Stimulated activated naive CD8-positive, alpha-beta T cell treated with anti-CD3 and anti-CD28 coated beads, Interleukin-15, Interleukin-2, amounts not matched to agents 100 ng/mL and 50 ng/mL, for 24 hours (primary cell): Measurements from ENCODE around the gene BLTP3B.
"Not testable (repeated sequence)": the region's sequence is repeated elsewhere in the genome, so short reads cannot be mapped to it uniquely, and the experiment has no call there.

Experiments
- H3K27ac Mint-ChIP-seq: one replicate; pipeline ENCODE4 v1.8.0; 2021; ENCODE audit warnings: mild to moderate bottlenecking, mixed read lengths
- H3K27me3 Mint-ChIP-seq: one replicate; pipeline ENCODE4 v1.8.0; 2021; ENCODE audit warnings: mixed read lengths
- H3K36me3 Mint-ChIP-seq: one replicate; pipeline ENCODE4 v1.8.0; 2021; ENCODE audit warnings: low read depth, mixed read lengths
- H3K4me1 Mint-ChIP-seq: one replicate; pipeline ENCODE4 v1.8.0; 2021; ENCODE audit warnings: low read depth, mixed read lengths
- H3K4me3 Mint-ChIP-seq: one replicate; pipeline ENCODE4 v1.8.0; 2021; ENCODE audit warnings: mild to moderate bottlenecking, mixed read lengths
- H3K9me3 Mint-ChIP-seq: one replicate; pipeline ENCODE4 v1.8.0; 2021; ENCODE audit warnings: mixed read lengths

The BLTP3B gene, protein sequence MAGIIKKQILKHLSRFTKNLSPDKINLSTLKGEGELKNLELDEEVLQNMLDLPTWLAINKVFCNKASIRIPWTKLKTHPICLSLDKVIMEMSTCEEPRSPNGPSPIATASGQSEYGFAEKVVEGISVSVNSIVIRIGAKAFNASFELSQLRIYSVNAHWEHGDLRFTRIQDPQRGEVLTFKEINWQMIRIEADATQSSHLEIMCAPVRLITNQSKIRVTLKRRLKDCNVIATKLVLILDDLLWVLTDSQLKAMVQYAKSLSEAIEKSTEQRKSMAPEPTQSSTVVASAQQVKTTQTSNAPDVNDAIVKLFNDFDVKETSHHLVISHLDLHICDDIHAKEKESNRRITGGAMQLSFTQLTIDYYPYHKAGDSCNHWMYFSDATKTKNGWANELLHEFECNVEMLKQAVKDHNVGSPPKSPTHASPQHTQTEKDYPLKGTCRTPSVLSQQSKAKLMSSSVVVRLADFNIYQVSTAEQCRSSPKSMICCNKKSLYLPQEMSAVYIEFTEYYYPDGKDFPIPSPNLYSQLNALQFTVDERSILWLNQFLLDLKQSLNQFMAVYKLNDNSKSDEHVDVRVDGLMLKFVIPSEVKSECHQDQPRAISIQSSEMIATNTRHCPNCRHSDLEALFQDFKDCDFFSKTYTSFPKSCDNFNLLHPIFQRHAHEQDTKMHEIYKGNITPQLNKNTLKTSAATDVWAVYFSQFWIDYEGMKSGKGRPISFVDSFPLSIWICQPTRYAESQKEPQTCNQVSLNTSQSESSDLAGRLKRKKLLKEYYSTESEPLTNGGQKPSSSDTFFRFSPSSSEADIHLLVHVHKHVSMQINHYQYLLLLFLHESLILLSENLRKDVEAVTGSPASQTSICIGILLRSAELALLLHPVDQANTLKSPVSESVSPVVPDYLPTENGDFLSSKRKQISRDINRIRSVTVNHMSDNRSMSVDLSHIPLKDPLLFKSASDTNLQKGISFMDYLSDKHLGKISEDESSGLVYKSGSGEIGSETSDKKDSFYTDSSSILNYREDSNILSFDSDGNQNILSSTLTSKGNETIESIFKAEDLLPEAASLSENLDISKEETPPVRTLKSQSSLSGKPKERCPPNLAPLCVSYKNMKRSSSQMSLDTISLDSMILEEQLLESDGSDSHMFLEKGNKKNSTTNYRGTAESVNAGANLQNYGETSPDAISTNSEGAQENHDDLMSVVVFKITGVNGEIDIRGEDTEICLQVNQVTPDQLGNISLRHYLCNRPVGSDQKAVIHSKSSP (N-terminal part only)

DNA sequence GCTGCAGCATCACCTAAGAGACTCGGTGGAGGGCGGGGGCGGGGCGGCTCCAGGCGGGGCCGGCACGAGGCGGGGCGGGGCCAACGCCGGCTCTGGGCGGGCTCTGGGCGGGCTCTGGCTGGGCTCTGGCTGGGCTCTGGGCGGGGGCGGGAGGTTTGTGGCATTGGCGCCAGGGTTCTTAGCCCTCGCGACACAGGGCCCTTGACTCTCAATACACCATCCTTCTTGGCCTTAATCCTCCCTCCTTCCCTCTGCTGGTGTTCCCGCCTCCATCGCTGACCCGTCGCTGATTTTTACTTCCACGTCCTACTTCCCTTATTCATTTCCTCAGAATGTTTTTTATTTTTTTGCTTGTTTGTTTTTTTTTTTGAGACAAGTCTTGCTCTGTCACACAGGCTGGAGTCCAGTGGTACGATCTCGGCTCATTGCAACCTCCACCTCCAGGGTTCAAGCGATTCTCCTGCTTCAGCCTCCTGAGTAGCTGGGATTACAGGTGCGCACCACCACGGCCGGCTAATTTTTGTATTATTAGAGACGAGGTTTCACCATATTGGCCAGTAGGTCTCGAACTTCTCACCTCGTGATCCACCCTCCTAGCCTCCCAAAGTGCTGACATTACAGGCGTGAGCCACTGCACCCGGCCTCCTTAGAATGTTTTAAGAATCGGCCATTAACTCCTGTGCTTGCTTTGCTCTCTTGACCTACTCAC, at the start of gene BLTP3B:
Gene BLTP3B (minus strand): TSS at position 24 of the 709 bp plus-strand sequence. CDS start 239 bp downstream, outside the sequence.
- Mint-ChIP-seq H3K9me3 (no peaks in the 10 kb centered on the region), H3K4me3 (peak within 1 kb of the TSS; percentile 97), H3K36me3 (peaks cover 20% of the 10 kb centered on the region), H3K4me1 (peaks cover 42% of the 10 kb centered on the region), H3K27ac (peak within 1 kb of the TSS; percentile 100), H3K27me3 (no peaks in the 10 kb centered on the region)

- no peaks in the 10 kb centered on the region for H3K27me3 Mint-ChIP-seq
- no peak overlapping the region for H3K27ac Mint-ChIP-seq
- peaks cover 31% of the 10 kb centered on the region for H3K36me3 Mint-ChIP-seq
- H3K9me3 Mint-ChIP-seq, result no peaks in the 10 kb centered on the region
- H3K4me1 Mint-ChIP-seq, result no peaks in the 10 kb centered on the region
- H3K4me3 Mint-ChIP-seq, result no peak overlapping the region
Measured at GRCh38 chr12:100189636-100190394, 47.1 kb upstream of the BLTP3B start.

- not testable (repeated sequence) for H3K4me1 Mint-ChIP-seq, H3K9me3 Mint-ChIP-seq
Measured at GRCh38 chr12:100188888-100189635, 46.4 kb upstream of the BLTP3B start.

GRCh38 chr12:100187857-100188519, 45.3 kb upstream of the BLTP3B start:
- no peaks in the 10 kb centered on the region for H3K27me3 Mint-ChIP-seq
- no peak overlapping the region for H3K4me3 Mint-ChIP-seq
- no peaks in the 10 kb centered on the region for H3K9me3 Mint-ChIP-seq
- no peaks in the 10 kb centered on the region for H3K4me1 Mint-ChIP-seq
- no peak overlapping the region for H3K27ac Mint-ChIP-seq
- peaks cover 26% of the 10 kb centered on the region for H3K36me3 Mint-ChIP-seq

More at GRCh38 chr12:100188888-100189635, 46.4 kb upstream of the BLTP3B start:
- H3K27ac Mint-ChIP-seq, H3K4me3 Mint-ChIP-seq, H3K27me3 Mint-ChIP-seq: not testable (repeated sequence)
- H3K36me3 Mint-ChIP-seq, result peaks cover 24% of the 10 kb centered on the region

DNA sequence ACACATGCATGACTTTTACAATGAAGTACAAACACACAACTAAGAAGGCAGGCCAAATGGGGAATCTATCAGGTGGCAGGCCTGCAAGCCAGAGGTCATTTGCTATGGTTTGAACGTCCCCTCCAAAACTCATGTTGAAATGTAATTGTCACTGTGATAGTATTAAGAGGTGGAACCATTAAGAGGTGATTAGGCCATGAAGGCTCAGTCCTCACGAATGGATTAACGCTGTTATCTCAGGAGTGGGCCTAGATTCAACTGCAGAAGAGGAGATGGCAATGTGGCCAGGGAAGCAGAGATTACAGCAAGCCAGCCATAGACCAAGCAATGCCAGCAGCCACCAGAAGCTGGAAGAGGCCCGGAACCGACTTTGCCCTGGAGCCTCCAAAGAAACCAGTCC, 44.4 kb upstream of the BLTP3B start:
- no peaks in the 10 kb centered on the region for H3K9me3 Mint-ChIP-seq
- no peak overlapping the region for H3K4me3 Mint-ChIP-seq
- no peaks in the 10 kb centered on the region for H3K27me3 Mint-ChIP-seq
- H3K27ac Mint-ChIP-seq, result no peak overlapping the region
- no peaks in the 10 kb centered on the region for H3K4me1 Mint-ChIP-seq
- peaks cover 26% of the 10 kb centered on the region for H3K36me3 Mint-ChIP-seq

GRCh38 chr12:100186071-100186470, 43.4 kb upstream of the BLTP3B start:
- Mint-ChIP-seq H3K4me1 (peaks cover 4% of the 10 kb centered on the region), H3K36me3 (peaks cover 23% of the 10 kb centered on the region), H3K9me3 (no peaks in the 10 kb centered on the region), H3K27me3 (no peaks in the 10 kb centered on the region), H3K4me3 (no peak overlapping the region), H3K27ac (no peak overlapping the region)

DNA sequence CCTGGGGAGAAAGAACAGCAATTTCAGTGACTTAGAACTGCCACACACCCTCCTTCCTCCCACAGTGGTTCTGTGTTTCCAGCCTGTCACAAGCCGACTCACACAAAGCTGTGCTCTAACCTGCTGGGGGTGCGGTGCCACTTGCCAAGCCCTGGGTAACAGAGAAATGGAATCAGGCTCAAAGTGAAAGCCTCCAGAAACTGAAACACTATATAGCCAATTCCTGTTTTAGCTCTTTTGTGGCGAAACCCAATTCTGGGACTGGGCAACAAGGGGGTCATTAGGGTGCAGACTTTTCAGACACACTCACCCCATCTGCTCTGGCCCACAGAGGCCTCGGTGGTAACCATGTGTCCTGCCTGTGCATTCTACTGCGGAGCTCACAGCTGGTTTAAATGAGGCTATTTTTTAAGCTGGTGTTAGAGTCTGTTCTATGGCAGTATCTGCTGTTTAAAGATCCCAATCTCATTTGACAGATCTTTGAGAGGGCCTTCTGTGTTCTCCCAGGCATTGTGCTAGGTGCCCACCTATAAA, 42.8 kb upstream of the BLTP3B start:
- H3K9me3 Mint-ChIP-seq, result no peaks in the 10 kb centered on the region
- peaks cover 4% of the 10 kb centered on the region for H3K4me1 Mint-ChIP-seq
- H3K27ac Mint-ChIP-seq, result no peak overlapping the region
- no peaks in the 10 kb centered on the region for H3K27me3 Mint-ChIP-seq
- peaks cover 23% of the 10 kb centered on the region for H3K36me3 Mint-ChIP-seq
- H3K4me3 Mint-ChIP-seq, result no peak overlapping the region

DNA sequence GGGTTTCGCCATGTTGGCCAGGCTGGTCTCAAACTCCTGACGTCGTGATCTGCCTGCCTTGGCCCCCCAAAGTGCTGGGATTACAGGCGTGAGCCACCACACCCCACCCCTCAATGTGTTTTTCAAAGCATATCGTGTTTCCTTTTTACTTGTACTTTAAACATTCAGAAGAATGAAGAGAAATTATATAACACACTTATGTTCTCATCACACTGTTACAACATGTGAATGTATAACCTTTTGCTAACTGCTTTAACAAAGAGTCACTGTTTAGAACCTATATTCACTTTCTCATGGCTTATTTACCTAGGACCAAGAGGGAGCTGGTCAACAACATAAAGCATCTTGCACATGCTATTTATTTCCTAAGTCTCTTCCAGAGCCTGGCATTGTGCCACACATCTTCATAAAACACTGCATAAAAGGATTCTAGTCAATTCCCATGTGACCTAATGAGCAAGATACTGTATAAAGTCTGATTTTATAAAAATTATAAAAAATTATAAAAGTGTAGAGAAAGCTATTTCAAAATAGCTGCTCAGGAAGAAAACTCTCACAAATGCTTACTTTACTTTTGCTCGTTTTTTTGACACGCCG, 42.0 kb upstream of the BLTP3B start:
- no peaks in the 10 kb centered on the region for H3K27me3 Mint-ChIP-seq
- H3K4me1 Mint-ChIP-seq, result peaks cover 4% of the 10 kb centered on the region
- no peak overlapping the region for H3K27ac Mint-ChIP-seq
- H3K9me3 Mint-ChIP-seq, result no peaks in the 10 kb centered on the region
- H3K4me3 Mint-ChIP-seq, result no peak overlapping the region
- peaks cover 23% of the 10 kb centered on the region for H3K36me3 Mint-ChIP-seq

DNA sequence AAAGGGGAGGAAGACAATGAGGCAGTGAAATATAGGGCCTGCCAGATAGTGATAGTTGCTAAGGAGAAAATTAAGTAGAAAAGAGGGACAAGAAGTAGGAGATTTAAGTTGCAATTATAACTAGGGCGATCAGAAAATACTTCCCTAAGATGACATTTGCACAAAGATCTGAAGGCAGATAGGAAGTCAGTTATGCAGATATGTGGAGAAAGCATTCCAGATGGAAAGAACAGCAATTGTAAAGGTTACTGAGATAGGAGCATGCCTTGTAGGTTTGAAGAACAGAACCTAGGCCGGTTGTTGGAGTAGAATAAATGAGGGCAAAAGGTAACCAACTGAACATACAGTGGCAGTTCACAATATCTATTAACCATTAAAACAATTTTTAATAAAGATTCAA, 36.6 kb upstream of the BLTP3B start:
- Mint-ChIP-seq H3K9me3 (no peaks in the 10 kb centered on the region), H3K4me3 (no peak overlapping the region), H3K27ac (no peak overlapping the region), H3K36me3 (peaks cover 30% of the 10 kb centered on the region), H3K27me3 (no peaks in the 10 kb centered on the region), H3K4me1 (peaks cover 4% of the 10 kb centered on the region)

DNA sequence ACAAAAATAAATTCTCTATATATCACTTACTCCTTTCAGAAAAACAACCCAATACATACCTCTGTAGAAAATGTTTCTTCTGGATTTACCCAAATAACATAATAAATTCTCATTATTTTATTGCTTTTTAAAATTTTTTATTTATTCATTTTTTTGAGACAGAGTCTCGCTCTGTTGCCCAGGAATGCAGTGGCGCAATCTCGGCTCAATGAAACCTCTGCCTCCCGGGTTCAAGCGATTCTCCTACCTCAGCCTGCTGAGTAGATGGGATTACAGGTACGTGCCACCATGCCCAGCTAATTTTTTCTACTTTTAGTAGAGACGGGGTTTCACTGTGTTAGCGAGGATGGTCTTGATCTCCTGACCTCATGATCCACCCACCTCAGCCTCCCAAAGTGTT, 33.8 kb upstream of the BLTP3B start:
- H3K4me1 Mint-ChIP-seq, H3K27ac Mint-ChIP-seq, H3K4me3 Mint-ChIP-seq, H3K9me3 Mint-ChIP-seq, H3K27me3 Mint-ChIP-seq: not testable (repeated sequence)
- peaks cover 27% of the 10 kb centered on the region for H3K36me3 Mint-ChIP-seq

DNA sequence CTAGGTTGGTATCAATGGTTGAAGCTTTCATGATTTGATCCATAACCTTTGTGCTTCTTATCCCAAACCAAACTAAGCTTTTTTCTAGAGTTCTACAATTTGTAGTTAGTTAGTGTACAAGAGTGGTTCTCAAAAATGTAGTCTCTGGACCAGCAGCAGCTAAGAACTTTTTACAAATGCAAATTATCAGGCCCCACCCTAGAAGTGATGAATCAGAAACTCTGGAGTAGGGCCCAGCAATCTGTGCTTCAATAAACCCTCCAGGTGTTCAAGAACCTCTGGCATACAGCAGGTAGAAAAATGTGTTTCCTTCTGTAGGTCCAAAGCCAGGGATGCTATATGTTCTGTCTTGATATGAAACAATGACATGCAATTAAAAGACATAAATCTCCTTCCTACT, 31.8 kb upstream of the BLTP3B start:
- Mint-ChIP-seq H3K27ac (no peak overlapping the region), H3K4me1 (no peaks in the 10 kb centered on the region)

GRCh38 chr12:100173111-100173510, 30.4 kb upstream of the BLTP3B start:
- H3K27ac Mint-ChIP-seq, result no peak overlapping the region
- no peaks in the 10 kb centered on the region for H3K27me3 Mint-ChIP-seq
- no peaks in the 10 kb centered on the region for H3K9me3 Mint-ChIP-seq
- no peak overlapping the region for H3K4me3 Mint-ChIP-seq
- H3K4me1 Mint-ChIP-seq, result no peaks in the 10 kb centered on the region
- H3K36me3 Mint-ChIP-seq, result peaks cover 18% of the 10 kb centered on the region

More for the DNA sequence above, 31.8 kb upstream of the BLTP3B start:
- no peak overlapping the region for H3K4me3 Mint-ChIP-seq
- H3K9me3 Mint-ChIP-seq, result no peaks in the 10 kb centered on the region
- H3K36me3 Mint-ChIP-seq, result peaks cover 24% of the 10 kb centered on the region
- H3K27me3 Mint-ChIP-seq, result no peaks in the 10 kb centered on the region
